Natural killer cell treated with Interleukin-12 subunit alpha and Interleukin-12 subunit beta and Interleukin-15 and Interleukin-18, amount 100 ng/mL, for 72 hours (primary cell): ENCODE data around the gene CDH11. TPM values are rescaled to one million over a fixed set of nuclear protein-coding genes. Genes with fewer than 3 reads are reported as not detected.

Experiments used
- ATAC-seq, 2 donors: fragments of 150-1000 bp; cut with Tn5 transposase in 1 of 2; sonication (Bioruptor Pico), chemical (Tn5 transposase) in 1 of 2; 2 replicates each; pipeline ENCODE4 v1.10.0; 2021
- DNase-seq: peaks from one replicate; pipeline ENCODE4 v3.0.0; 2022; ENCODE audit warnings: low spot score
- H3K27ac Mint-ChIP-seq, 2 donors: 1 replicate in 1 of 2; 2 replicates in 1 of 2; pipeline ENCODE4 v1.8.0; 2022; ENCODE audit warnings: mixed read lengths in 2 of 2, mild to moderate bottlenecking in 1 of 2, moderate library complexity in 1 of 2
- H3K27me3 Mint-ChIP-seq, 2 donors: 1 replicate in 1 of 2; 2 replicates in 1 of 2; pipeline ENCODE4 v1.8.0; 2022; ENCODE audit warnings: mixed read lengths in 2 of 2
- H3K36me3 Mint-ChIP-seq: one replicate; pipeline ENCODE4 v1.8.0; 2022; ENCODE audit warnings: mixed read lengths
- H3K4me1 Mint-ChIP-seq, 2 donors: 1 replicate in 1 of 2; 2 replicates in 1 of 2; pipeline ENCODE4 v1.8.0; 2022; ENCODE audit warnings: low read depth in 2 of 2, mixed read lengths in 2 of 2, mild to moderate bottlenecking in 1 of 2
- H3K4me3 Mint-ChIP-seq: one replicate; pipeline ENCODE4 v1.8.0; 2022; ENCODE audit warnings: mixed read lengths
- H3K9me3 Mint-ChIP-seq: 2 replicates; pipeline ENCODE4 v1.8.0; 2022; ENCODE audit warnings: mixed read lengths
- total RNA-seq, 2 donors: library from RNA; stranded (reverse); gene quantifications; one replicate each; pipeline ENCODE4 v1.2.3, GENCODE V29; 2022

The CDH11 gene
- total RNA-seq, 2 donors from 2014 or later, result not detected

- ATAC-seq (no peak), DNase-seq (no peak)
- H3K27ac Mint-ChIP-seq, result no peak overlapping the region
- no peaks in the 10 kb centered on the region for H3K9me3 Mint-ChIP-seq
- no peaks in the 10 kb centered on the region for H3K4me1 Mint-ChIP-seq
- H3K36me3 Mint-ChIP-seq, result no peaks in the 10 kb centered on the region
- H3K4me3 Mint-ChIP-seq, result no peak overlapping the region
- H3K27me3 Mint-ChIP-seq, result peaks cover 16 to 19% of the 10 kb centered on the region in 2 donors
Measured at GRCh38 chr16:65122724-65123395, 997 bp upstream of the CDH11 start.

- Mint-ChIP-seq H3K4me1 (no peaks in the 10 kb centered on the region), H3K27ac (no peak overlapping the region), H3K36me3 (no peaks in the 10 kb centered on the region), H3K27me3 (peaks cover 16 to 19% of the 10 kb centered on the region in 2 donors), H3K9me3 (no peaks in the 10 kb centered on the region), H3K4me3 (no peak overlapping the region)
- ATAC-seq, result no peak
- DNase-seq, result no peak
Measured at GRCh38 chr16:65120831-65121721, 787 bp downstream of the CDH11 start.

GRCh38 chr16:65120461-65120830 lies 1.4 kb downstream of the CDH11 start:
- no peaks in the 10 kb centered on the region for H3K9me3 Mint-ChIP-seq
- no peak overlapping the region for H3K4me3 Mint-ChIP-seq

GRCh38 chr16:65119901-65120401 lies 1.9 kb downstream of the CDH11 start:
- DNase-seq (no peak), ATAC-seq (no peak)
- H3K4me3 Mint-ChIP-seq, result no peak overlapping the region
- H3K27me3 Mint-ChIP-seq, result peaks cover 16 to 19% of the 10 kb centered on the region in 2 donors
- H3K9me3 Mint-ChIP-seq, result no peaks in the 10 kb centered on the region
- H3K4me1 Mint-ChIP-seq, result no peaks in the 10 kb centered on the region
- H3K36me3 Mint-ChIP-seq, result no peaks in the 10 kb centered on the region
- H3K27ac Mint-ChIP-seq, result no peak overlapping the region

More at GRCh38 chr16:65120461-65120830, 1.4 kb downstream of the CDH11 start:
- Mint-ChIP-seq H3K4me1 (no peaks in the 10 kb centered on the region), H3K27me3 (peaks cover 16 to 19% of the 10 kb centered on the region in 2 donors), H3K36me3 (no peaks in the 10 kb centered on the region), H3K27ac (no peak overlapping the region)
- no peak for DNase-seq
- ATAC-seq, result no peak

- Mint-ChIP-seq H3K9me3 (no peaks in the 10 kb centered on the region), H3K27ac (no peak overlapping the region)
Measured at GRCh38 chr16:65119435-65119834, 2.4 kb downstream of the CDH11 start.

GRCh38 chr16:65118871-65119270 lies 3.0 kb downstream of the CDH11 start:
- no peaks in the 10 kb centered on the region for H3K4me1 Mint-ChIP-seq

More at GRCh38 chr16:65119435-65119834, 2.4 kb downstream of the CDH11 start:
- no peaks in the 10 kb centered on the region for H3K4me1 Mint-ChIP-seq
- ATAC-seq (no peak), DNase-seq (no peak)
- peaks cover 15 to 17% of the 10 kb centered on the region in 2 donors for H3K27me3 Mint-ChIP-seq
- H3K36me3 Mint-ChIP-seq, result no peaks in the 10 kb centered on the region
- H3K4me3 Mint-ChIP-seq, result no peak overlapping the region

GRCh38 chr16:65117811-65118448 lies 3.9 kb downstream of the CDH11 start:
- Mint-ChIP-seq H3K4me1 (no peaks in the 10 kb centered on the region), H3K4me3 (no peak overlapping the region), H3K27me3 (peaks cover 8% of the 10 kb centered on the region in 2 donors), H3K36me3 (no peaks in the 10 kb centered on the region), H3K27ac (no peak overlapping the region), H3K9me3 (no peaks in the 10 kb centered on the region)
- DNase-seq (peak; percentile 62), ATAC-seq (no peak)

More at GRCh38 chr16:65118871-65119270, 3.0 kb downstream of the CDH11 start:
- Mint-ChIP-seq H3K36me3 (no peaks in the 10 kb centered on the region), H3K27ac (no peak overlapping the region), H3K27me3 (peaks cover 9 to 12% of the 10 kb centered on the region in 2 donors), H3K9me3 (no peaks in the 10 kb centered on the region), H3K4me3 (no peak overlapping the region)
- no peak for DNase-seq
- no peak for ATAC-seq

- H3K4me3 Mint-ChIP-seq, result no peak overlapping the region
- no peak for ATAC-seq
- H3K27ac Mint-ChIP-seq, result no peak overlapping the region
- H3K36me3 Mint-ChIP-seq, result no peaks in the 10 kb centered on the region
- no peaks in the 10 kb centered on the region for H3K4me1 Mint-ChIP-seq
- no peaks in the 10 kb centered on the region for H3K9me3 Mint-ChIP-seq
- H3K27me3 Mint-ChIP-seq, result peaks cover 8% of the 10 kb centered on the region in 2 donors
- DNase-seq, result no peak
Measured at GRCh38 chr16:65116818-65117430, 4.9 kb downstream of the CDH11 start.

GRCh38 chr16:65116216-65116615 lies 5.6 kb downstream of the CDH11 start:
- H3K27me3 Mint-ChIP-seq, result peaks cover 8% of the 10 kb centered on the region in 2 donors
- no peaks in the 10 kb centered on the region for H3K4me1 Mint-ChIP-seq
- no peaks in the 10 kb centered on the region for H3K36me3 Mint-ChIP-seq
- H3K9me3 Mint-ChIP-seq, result peaks cover under 1% of the 10 kb centered on the region
- no peak for ATAC-seq
- no peak for DNase-seq
- no peak overlapping the region for H3K4me3 Mint-ChIP-seq
- H3K27ac Mint-ChIP-seq, result no peak overlapping the region

GRCh38 chr16:65114527-65114926 lies 7.3 kb downstream of the CDH11 start:
- Mint-ChIP-seq H3K4me3 (no peak overlapping the region), H3K4me1 (no peaks in the 10 kb centered on the region), H3K27ac (no peak overlapping the region), H3K9me3 (peaks cover 8% of the 10 kb centered on the region), H3K27me3 (no peaks in the 10 kb centered on the region), H3K36me3 (no peaks in the 10 kb centered on the region)
- ATAC-seq (no peak), DNase-seq (no peak)

GRCh38 chr16:65113441-65113840 lies 8.4 kb downstream of the CDH11 start:
- Mint-ChIP-seq H3K27me3 (no peaks in the 10 kb centered on the region), H3K4me1 (no peaks in the 10 kb centered on the region), H3K36me3 (no peaks in the 10 kb centered on the region), H3K9me3 (peaks cover 8% of the 10 kb centered on the region), H3K27ac (no peak overlapping the region), H3K4me3 (no peak overlapping the region)
- ATAC-seq, result no peak
- no peak for DNase-seq

- H3K27ac Mint-ChIP-seq, result no peak overlapping the region
- H3K27me3 Mint-ChIP-seq, result no peaks in the 10 kb centered on the region
Measured at GRCh38 chr16:65111306-65111705, 10.6 kb downstream of the CDH11 start.

GRCh38 chr16:65106757-65107156 lies 15.1 kb downstream of the CDH11 start:
- Mint-ChIP-seq H3K36me3 (no peaks in the 10 kb centered on the region), H3K27me3 (no peaks in the 10 kb centered on the region), H3K4me3 (no peak overlapping the region), H3K4me1 (no peaks in the 10 kb centered on the region), H3K9me3 (peaks cover 8% of the 10 kb centered on the region), H3K27ac (no peak overlapping the region)
- DNase-seq (no peak), ATAC-seq (no peak)

More at GRCh38 chr16:65111306-65111705, 10.6 kb downstream of the CDH11 start:
- no peak overlapping the region for H3K4me3 Mint-ChIP-seq
- ATAC-seq (no peak), DNase-seq (no peak)
- H3K9me3 Mint-ChIP-seq, result peaks cover 8% of the 10 kb centered on the region
- no peaks in the 10 kb centered on the region for H3K4me1 Mint-ChIP-seq
- H3K36me3 Mint-ChIP-seq, result no peaks in the 10 kb centered on the region
